HG03039 (cell line): ENCODE results near the gene OR2T3.
"Not testable (repeated sequence)": the region's sequence is repeated elsewhere in the genome, so short reads cannot be mapped to it uniquely, and the experiment has no call there.

Source experiments
- ATAC-seq: cut with Tn5 transposase; IDR thresholded peaks from one replicate; pipeline ENCODE4 v1.9.1; 2021; ENCODE audit warnings: mild to moderate bottlenecking, moderate library complexity; ENCODE audit not compliant: unreplicated experiment

The OR2T3 gene

GRCh38 chr1:248459117-248459516 is 14.0 kb upstream of the OR2T3 start:
- ATAC-seq = not testable (repeated sequence)

GRCh38 chr1:248471154-248471553 is 2.0 kb upstream of the OR2T3 start:
- no peak for ATAC-seq

- ATAC-seq = not testable (repeated sequence)
Measured at GRCh38 chr1:248472111-248472510, 1.0 kb upstream of the OR2T3 start.

GRCh38 chr1:248475660-248476059 is 2.5 kb downstream of the OR2T3 start:
- peak; percentile 76 for ATAC-seq

GRCh38 chr1:248481686-248482579 is 8.8 kb downstream of the OR2T3 start:
- peak; percentile 81 for ATAC-seq

GRCh38 chr1:248488289-248488688 is 15.1 kb downstream of the OR2T3 start, which contains the start of gene OR2T5:
TSS of gene OR2T5 (plus strand) at chr1:248488589. CDS start at chr1:248488589, 0 bp downstream.
- ATAC-seq = not testable (repeated sequence)

- ATAC-seq = not testable (repeated sequence)
Measured at GRCh38 chr1:248496661-248497060, 23.5 kb downstream of the OR2T3 start.

- ATAC-seq = not testable (repeated sequence)
Measured at GRCh38 chr1:248500305-248501035, 27.3 kb downstream of the OR2T3 start.

- not testable (repeated sequence) for ATAC-seq
Measured at GRCh38 chr1:248507773-248508172, 34.6 kb downstream of the OR2T3 start, which contains the start of gene OR2G6. TSS of gene OR2G6 (plus strand) at chr1:248508073. CDS start at chr1:248521647, 13,574 bp downstream.

GRCh38 chr1:248510217-248510616 is 37.1 kb downstream of the OR2T3 start:
- ATAC-seq = not testable (repeated sequence)

- ATAC-seq = no peak
Measured at GRCh38 chr1:248521856-248522255, 48.7 kb downstream of the OR2T3 start.
